HepG2 (cell line): ENCODE measurements around the gene NOPCHAP1. TPM values are rescaled to one million over a fixed set of nuclear protein-coding genes. Genes with fewer than 3 reads are reported as not detected.

Source experiments
- BHLHE40 ChIP-seq: IDR thresholded peaks from 2 replicates; pipeline ENCODE4 v1.6.1; 2011; ENCODE audit warnings: low read length, improper control_type of control experiment
- CEBPB ChIP-seq: IDR thresholded peaks from 2 replicates; pipeline ENCODE4 v1.6.1; 2011; ENCODE audit warnings: low read depth, low read length, improper control_type of control experiment, borderline replicate concordance
- CEBPG ChIP-seq: IDR thresholded peaks from 2 replicates; pipeline ENCODE4 v1.6.1; 2016
- HNF4A ChIP-seq: sonication (generic); formaldehyde crosslinking; IDR thresholded peaks from 2 replicates; pipeline ENCODE4 v1.4.0; 2020; ENCODE audit warnings: missing genetic modification reagents
- PHB2 ChIP-seq: fragments of 450-650 bp; IDR thresholded peaks from 2 replicates; pipeline ENCODE4 v1.6.1; 2018; ENCODE audit not compliant: partially characterized antibody
- THYN1 ChIP-seq: sonication (generic); formaldehyde crosslinking; IDR thresholded peaks from 2 replicates; pipeline ENCODE4 v1.8.1; 2023; ENCODE audit warnings: low read depth, mild to moderate bottlenecking, moderate library complexity, missing genetic modification reagents, borderline replicate concordance
- ZBTB20 ChIP-seq: sonication (generic); formaldehyde crosslinking; IDR thresholded peaks from 2 replicates; pipeline ENCODE4 v1.8.1; 2023; ENCODE audit warnings: missing genetic modification reagents, low read depth, mild to moderate bottlenecking, borderline replicate concordance
- ZNF282 ChIP-seq: fragments of 450-650 bp; IDR thresholded peaks from 2 replicates; pipeline ENCODE4 v1.6.1; 2018; ENCODE audit not compliant: partially characterized antibody
- ZNF350 ChIP-seq: sonication (generic); formaldehyde crosslinking; IDR thresholded peaks from 2 replicates; pipeline ENCODE4 v1.4.0; 2020; ENCODE audit warnings: mild to moderate bottlenecking, low read depth, missing genetic modification reagents, borderline replicate concordance
- ZNF770 ChIP-seq: sonication (generic); formaldehyde crosslinking; IDR thresholded peaks from 2 replicates; pipeline ENCODE4 v1.5.0; 2020; ENCODE audit warnings: mild to moderate bottlenecking, missing genetic modification reagents
- ZNF83 ChIP-seq: sonication (generic); formaldehyde crosslinking; IDR thresholded peaks from 2 replicates; pipeline ENCODE4 v1.4.0; 2020; ENCODE audit warnings: missing genetic modification reagents, mild to moderate bottlenecking, borderline replicate concordance
- polyA plus RNA-seq, 8 experiments: library from polyadenylated mRNA; depleted of rRNA in 3 of 8; stranded (reverse) in 7 of 8; unstranded in 1 of 8; fragments of >200 nt; fragmentation: Illumina TruSeq in 4 of 8; extraction: Trizol in 4 of 8; gene quantifications; 2 replicates each; pipeline versions ENCODE4 v1.2.1 to v1.2.3, GENCODE V29; 2011 to 2016; ENCODE audit warnings: low read depth in 4 of 8, missing spikeins in 1 of 8, mixed read lengths in 1 of 8; ENCODE audit not compliant: insufficient read depth in 1 of 8
- total RNA-seq, 5 experiments: library from RNA; depleted of rRNA; stranded (reverse); fragments of >200 nt; fragmentation: Illumina TruSeq; extraction: Trizol; gene quantifications; 2 replicates each; pipeline ENCODE4 v1.2.3, GENCODE V29; 2016; ENCODE audit warnings: low read depth in 1 of 5
- TF ChIP-seq, protein P1 (sequence below): sonication (generic); formaldehyde crosslinking; IDR thresholded peaks from 2 replicates; pipeline ENCODE4 v1.5.1; 2020; ENCODE audit warnings: missing genetic modification reagents, mild to moderate bottlenecking, borderline replicate concordance
- TF ChIP-seq, protein P2 (sequence below): sonication (generic); formaldehyde crosslinking; IDR thresholded peaks from 2 replicates; pipeline ENCODE4 v1.4.0; 2020; ENCODE audit warnings: missing genetic modification reagents

Gene NOPCHAP1
- total and polyA plus RNA-seq, 2 of the 13 experiments (the other 11 are each of a cell fraction or from before 2014, with no cell fraction given) = 5.7 to 38.1 TPM

GRCh38 chr12:104939089-104939488 is 47.0 kb upstream of the NOPCHAP1 start (continued):
- TF ChIP-seq, protein P1, sequence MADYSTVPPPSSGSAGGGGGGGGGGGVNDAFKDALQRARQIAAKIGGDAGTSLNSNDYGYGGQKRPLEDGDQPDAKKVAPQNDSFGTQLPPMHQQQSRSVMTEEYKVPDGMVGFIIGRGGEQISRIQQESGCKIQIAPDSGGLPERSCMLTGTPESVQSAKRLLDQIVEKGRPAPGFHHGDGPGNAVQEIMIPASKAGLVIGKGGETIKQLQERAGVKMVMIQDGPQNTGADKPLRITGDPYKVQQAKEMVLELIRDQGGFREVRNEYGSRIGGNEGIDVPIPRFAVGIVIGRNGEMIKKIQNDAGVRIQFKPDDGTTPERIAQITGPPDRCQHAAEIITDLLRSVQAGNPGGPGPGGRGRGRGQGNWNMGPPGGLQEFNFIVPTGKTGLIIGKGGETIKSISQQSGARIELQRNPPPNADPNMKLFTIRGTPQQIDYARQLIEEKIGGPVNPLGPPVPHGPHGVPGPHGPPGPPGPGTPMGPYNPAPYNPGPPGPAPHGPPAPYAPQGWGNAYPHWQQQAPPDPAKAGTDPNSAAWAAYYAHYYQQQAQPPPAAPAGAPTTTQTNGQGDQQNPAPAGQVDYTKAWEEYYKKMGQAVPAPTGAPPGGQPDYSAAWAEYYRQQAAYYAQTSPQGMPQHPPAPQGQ (CRISPR knock-in tag) = no peak
- TF ChIP-seq CEBPB = peak; percentile 46; the same call in 1 of the 2 replicates
- TF ChIP-seq ZNF770 = peak; percentile 66
- TF ChIP-seq THYN1 (CRISPR knock-in tag) = no peak
- no peak for TF ChIP-seq ZNF282
- no peak for TF ChIP-seq PHB2
- no peak for TF ChIP-seq ZNF350 (CRISPR knock-in tag)
- TF ChIP-seq CEBPG (CRISPR knock-in tag) = peak; percentile 72
- no peak for TF ChIP-seq BHLHE40
- no peak for TF ChIP-seq ZNF83 (CRISPR knock-in tag)
- no peak for TF ChIP-seq ZBTB20 (CRISPR knock-in tag)
- peak; percentile 56 for TF ChIP-seq HNF4A (CRISPR knock-in tag)
- TF ChIP-seq, protein P2, sequence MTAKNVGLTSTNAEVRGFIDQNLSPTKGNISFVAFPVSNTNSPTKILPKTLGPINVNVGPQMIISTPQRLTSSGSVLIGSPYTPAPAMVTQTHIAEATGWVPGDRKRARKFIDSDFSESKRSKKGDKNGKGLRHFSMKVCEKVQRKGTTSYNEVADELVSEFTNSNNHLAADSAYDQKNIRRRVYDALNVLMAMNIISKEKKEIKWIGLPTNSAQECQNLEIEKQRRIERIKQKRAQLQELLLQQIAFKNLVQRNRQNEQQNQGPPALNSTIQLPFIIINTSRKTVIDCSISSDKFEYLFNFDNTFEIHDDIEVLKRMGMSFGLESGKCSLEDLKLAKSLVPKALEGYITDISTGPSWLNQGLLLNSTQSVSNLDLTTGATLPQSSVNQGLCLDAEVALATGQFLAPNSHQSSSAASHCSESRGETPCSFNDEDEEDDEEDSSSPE (CRISPR knock-in tag) = no peak
